Glomerular endothelial cell (primary cell): ENCODE measurements around the gene STT3B. TPM values are rescaled to one million over a fixed set of nuclear protein-coding genes. Genes with fewer than 3 reads are reported as not detected.

ENCODE experiments used
- DNase-seq: peaks from one replicate; pipeline ENCODE4 v3.0.0-alpha.2; 2011; ENCODE audit warnings: low read depth, low spot score; ENCODE audit errors: extremely low read depth
- total RNA-seq: library from RNA; depleted of rRNA; stranded (reverse); fragments of >200 nt; gene quantifications from 2 replicates; pipeline ENCODE4 v1.2.3, GENCODE V29; 2015

Gene STT3B
- total RNA-seq, 1 donor from 2014 or later: 130 TPM

- DNase-seq: no peak
These were observed 102.8 kb downstream of the STT3B start for GRCh38 chr3:31635545-31635944.

- DNase-seq: no peak
These were observed 103.3 kb downstream of the STT3B start for GRCh38 chr3:31636049-31636448.

GRCh38 chr3:31636694-31637442 is 104.1 kb downstream of the STT3B start:
- DNase-seq: no peak

- DNase-seq: no peak
These were observed 107.1 kb downstream of the STT3B start for GRCh38 chr3:31639828-31640227.

- DNase-seq: no peak
These were observed 112.5 kb downstream of the STT3B start for GRCh38 chr3:31645256-31645655.

- no peak for DNase-seq
These were observed 115.7 kb downstream of the STT3B start for GRCh38 chr3:31648286-31648968.

- DNase-seq: no peak
These were observed 119.6 kb downstream of the STT3B start for GRCh38 chr3:31652296-31652695.

GRCh38 chr3:31653464-31653863 is 120.7 kb downstream of the STT3B start:
- DNase-seq: no peak

GRCh38 chr3:31654998-31655397 is 122.3 kb downstream of the STT3B start:
- no peak for DNase-seq

- no peak for DNase-seq
These were observed 126.5 kb downstream of the STT3B start for GRCh38 chr3:31659246-31659645.

- DNase-seq: no peak
These were observed 128.6 kb downstream of the STT3B start for GRCh38 chr3:31661286-31661685.

- no peak for DNase-seq
These were observed 129.4 kb downstream of the STT3B start for GRCh38 chr3:31661993-31662670.

GRCh38 chr3:31664031-31664430 is 131.3 kb downstream of the STT3B start:
- DNase-seq: no peak

- no peak for DNase-seq
These were observed 134.9 kb downstream of the STT3B start for GRCh38 chr3:31667582-31667981.

GRCh38 chr3:31668242-31668641 is 135.5 kb downstream of the STT3B start:
- DNase-seq: no peak

GRCh38 chr3:31670136-31670535 is 137.4 kb downstream of the STT3B start:
- DNase-seq: no peak

GRCh38 chr3:31670722-31671121 is 138.0 kb downstream of the STT3B start:
- DNase-seq: no peak

- DNase-seq: no peak
These were observed 138.7 kb downstream of the STT3B start for GRCh38 chr3:31671451-31671850.

- no peak for DNase-seq
These were observed 139.3 kb downstream of the STT3B start for GRCh38 chr3:31671976-31672375.

GRCh38 chr3:31673950-31674349 is 141.2 kb downstream of the STT3B start:
- no peak for DNase-seq

GRCh38 chr3:31676556-31676955 is 143.8 kb downstream of the STT3B start:
- DNase-seq: no peak
